Kidney epithelial cell (primary cell): ENCODE results near the gene DMRT1. TPM values are rescaled to one million over a fixed set of nuclear protein-coding genes. Genes with fewer than 3 reads are reported as not detected.

Experiments used
- DNase-seq: peaks from one replicate; pipeline ENCODE4 v3.0.0-alpha.2; 2010; ENCODE audit warnings: low read depth
- H3K27me3 ChIP-seq: 2 replicates; pipeline ENCODE4 v1.6.0; 2011; ENCODE audit warnings: low read length; ENCODE audit not compliant: control insufficient read depth, insufficient read depth
- H3K36me3 ChIP-seq: 2 replicates; pipeline ENCODE4 v1.5.1; 2011; ENCODE audit warnings: low read length; ENCODE audit not compliant: control insufficient read depth, insufficient read depth
- H3K4me3 ChIP-seq: 2 replicates; pipeline ENCODE4 v1.5.1; 2011; ENCODE audit warnings: low read depth, mild to moderate bottlenecking, control low read depth, low read length
- total RNA-seq: library from RNA; depleted of rRNA; stranded (reverse); fragments of >200 nt; gene quantifications from 2 replicates; pipeline ENCODE4 v1.2.3, GENCODE V29; 2015
- TF ChIP-seq, protein P1 (sequence below): IDR thresholded peaks from 2 replicates; pipeline ENCODE4 v1.5.1; 2011; ENCODE audit warnings: mild to moderate bottlenecking, moderate library complexity, low read length, control low read depth, inconsistent platforms; ENCODE audit not compliant: insufficient read depth, poor library complexity, severe bottlenecking

Gene DMRT1
- total RNA-seq, 1 donor from 2014 or later = 0.08 TPM

DNA sequence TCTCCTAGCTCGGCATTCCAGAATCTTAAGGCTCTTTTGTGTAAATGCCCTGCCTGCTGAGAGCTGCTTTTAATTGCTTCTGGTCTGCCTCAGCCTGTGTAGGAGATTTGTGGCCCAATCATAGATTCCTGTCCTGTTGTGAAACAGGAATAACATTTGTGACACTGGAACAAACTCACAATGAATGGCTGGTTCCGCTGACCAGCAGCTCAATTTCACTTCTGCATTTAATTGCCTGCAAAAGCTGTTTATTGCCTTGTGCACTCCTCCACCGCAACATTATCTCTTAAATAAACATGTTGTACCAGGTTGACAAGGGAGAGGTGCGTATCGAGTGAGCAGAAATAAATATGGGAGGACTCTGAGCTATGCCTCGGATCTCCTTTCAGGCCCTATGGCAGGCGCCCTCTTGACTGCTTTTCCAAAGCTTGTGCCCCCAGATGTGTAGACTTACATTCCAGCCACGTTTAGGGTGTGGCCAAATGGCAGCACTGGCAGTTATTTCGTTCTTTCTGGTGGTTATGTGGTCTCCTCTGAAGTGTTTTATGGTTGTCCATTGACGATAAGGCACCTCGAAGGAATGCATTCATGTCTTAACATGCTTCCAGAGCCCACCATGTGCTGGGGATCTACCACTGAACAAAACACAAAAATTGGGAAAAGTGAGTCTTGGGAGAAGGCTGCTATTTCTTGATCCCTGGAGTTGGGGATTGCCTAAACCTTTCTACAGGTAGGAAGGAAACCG, 58.1 kb downstream of the DMRT1 start:
- DNase-seq = no peak

DNA sequence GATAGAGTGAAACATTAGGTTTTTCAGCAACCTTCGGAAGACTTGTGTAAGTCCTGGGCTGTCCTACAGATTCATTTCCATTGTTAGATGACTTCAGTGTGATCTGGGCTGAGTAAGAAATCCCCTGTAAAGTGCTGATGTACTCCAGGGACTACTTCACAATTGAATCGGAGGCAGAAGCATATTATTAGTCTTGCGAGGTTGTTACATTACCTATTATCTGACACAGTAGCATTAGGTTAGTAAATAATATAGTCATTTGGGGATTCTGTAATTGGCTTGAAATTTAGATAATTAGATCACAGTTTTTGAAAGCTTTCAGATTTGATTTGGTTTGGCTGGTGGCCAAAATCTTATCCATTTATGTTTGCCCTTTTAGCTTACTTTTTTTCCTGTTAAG, 62.4 kb downstream of the DMRT1 start:
- Histone ChIP-seq H3K27me3 (peaks cover 6% of the 10 kb centered on the region), H3K36me3 (no peaks in the 10 kb centered on the region), H3K4me3 (no peak overlapping the region)
- TF ChIP-seq, protein P1, sequence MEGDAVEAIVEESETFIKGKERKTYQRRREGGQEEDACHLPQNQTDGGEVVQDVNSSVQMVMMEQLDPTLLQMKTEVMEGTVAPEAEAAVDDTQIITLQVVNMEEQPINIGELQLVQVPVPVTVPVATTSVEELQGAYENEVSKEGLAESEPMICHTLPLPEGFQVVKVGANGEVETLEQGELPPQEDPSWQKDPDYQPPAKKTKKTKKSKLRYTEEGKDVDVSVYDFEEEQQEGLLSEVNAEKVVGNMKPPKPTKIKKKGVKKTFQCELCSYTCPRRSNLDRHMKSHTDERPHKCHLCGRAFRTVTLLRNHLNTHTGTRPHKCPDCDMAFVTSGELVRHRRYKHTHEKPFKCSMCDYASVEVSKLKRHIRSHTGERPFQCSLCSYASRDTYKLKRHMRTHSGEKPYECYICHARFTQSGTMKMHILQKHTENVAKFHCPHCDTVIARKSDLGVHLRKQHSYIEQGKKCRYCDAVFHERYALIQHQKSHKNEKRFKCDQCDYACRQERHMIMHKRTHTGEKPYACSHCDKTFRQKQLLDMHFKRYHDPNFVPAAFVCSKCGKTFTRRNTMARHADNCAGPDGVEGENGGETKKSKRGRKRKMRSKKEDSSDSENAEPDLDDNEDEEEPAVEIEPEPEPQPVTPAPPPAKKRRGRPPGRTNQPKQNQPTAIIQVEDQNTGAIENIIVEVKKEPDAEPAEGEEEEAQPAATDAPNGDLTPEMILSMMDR = no peak
- DNase-seq = no peak

More for the DNA sequence above, 58.1 kb downstream of the DMRT1 start:
- no peak overlapping the region for H3K4me3 ChIP-seq
- no peaks in the 10 kb centered on the region for H3K36me3 ChIP-seq
- TF ChIP-seq, protein P1 = no peak
- H3K27me3 ChIP-seq = peaks cover 4% of the 10 kb centered on the region

DNA sequence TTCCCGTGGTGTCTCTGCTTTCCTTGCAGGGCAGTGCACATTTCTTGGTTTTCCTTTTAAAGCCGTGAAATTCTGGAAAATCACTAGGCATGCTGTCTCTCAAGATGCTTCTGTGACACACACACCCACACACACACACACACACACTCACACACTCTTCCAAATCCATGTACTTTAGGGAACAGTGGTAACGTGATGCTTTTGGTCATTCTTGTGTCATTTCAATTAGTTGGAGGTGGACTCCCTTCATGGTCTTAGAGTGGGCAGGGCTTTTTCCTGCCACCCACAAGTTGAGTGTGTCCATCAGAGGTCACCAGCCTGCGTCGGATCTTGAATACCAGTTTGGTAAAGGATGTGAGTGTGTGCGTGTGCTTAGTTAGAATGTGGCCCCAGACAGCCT, 64.4 kb downstream of the DMRT1 start:
- DNase-seq = no peak
- H3K36me3 ChIP-seq = no peaks in the 10 kb centered on the region
- H3K4me3 ChIP-seq = no peak overlapping the region
- peaks cover 3% of the 10 kb centered on the region for H3K27me3 ChIP-seq
- TF ChIP-seq, protein P1 = no peak

DNA sequence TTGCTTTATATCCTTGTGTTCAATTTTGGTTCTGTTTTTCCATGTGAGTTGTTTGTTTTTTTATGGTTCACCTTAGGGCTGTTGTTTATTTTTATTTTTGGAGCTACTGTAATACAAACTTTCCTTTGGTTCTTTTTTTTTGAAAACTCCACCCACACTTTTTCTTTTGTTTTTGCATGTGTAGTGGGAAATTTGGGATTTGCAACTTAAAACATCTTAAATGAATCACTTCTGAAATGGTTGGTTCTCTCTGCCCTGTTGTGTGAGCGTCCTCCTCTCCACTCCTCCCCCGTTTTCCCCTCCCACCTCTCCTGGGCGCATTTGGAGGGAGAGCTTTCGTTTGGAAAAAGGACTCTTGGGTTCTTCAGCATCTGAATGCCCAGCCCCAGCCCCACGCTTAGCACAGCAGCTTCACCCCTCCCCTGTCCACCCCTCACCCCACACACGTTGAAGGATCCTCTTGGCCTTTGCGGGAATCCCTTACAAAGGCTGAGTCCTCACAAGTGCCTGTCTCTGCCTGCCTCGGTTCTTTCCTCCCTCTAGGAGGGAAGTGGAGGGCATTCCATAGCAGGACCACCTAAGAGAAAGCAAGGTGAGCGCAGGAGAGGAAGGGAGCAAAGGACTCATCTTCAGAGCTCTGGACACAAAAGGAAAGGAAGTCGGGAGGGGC, 67.2 kb downstream of the DMRT1 start:
- TF ChIP-seq, protein P1 = no peak
- Histone ChIP-seq H3K4me3 (no peak overlapping the region), H3K36me3 (no peaks in the 10 kb centered on the region), H3K27me3 (peaks cover 2% of the 10 kb centered on the region)
- no peak for DNase-seq

DNA sequence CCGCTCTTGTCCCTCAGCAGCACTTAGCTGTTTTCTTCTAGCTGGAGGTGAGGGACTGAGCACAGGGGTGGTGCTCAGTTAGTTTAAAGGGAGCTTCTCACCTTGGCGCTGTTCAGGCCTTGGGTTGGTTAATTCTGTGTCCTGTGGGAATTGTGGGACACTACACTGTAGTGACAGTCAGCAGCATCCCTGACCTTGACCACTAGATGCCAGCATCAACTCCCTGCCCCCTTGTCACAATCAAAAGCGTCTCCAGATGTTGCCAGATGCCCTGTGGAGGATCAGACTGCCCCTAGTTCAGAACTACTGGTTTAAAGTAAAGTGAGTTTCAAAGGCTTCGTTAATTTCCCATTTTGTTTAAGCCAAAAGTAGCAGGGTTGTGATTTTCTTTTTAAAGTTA, 69.5 kb downstream of the DMRT1 start:
- no peak for DNase-seq
- H3K36me3 ChIP-seq = no peaks in the 10 kb centered on the region
- H3K4me3 ChIP-seq = no peak overlapping the region
- TF ChIP-seq, protein P1 = no peak
- no peaks in the 10 kb centered on the region for H3K27me3 ChIP-seq
